Measurements from ENCODE around the gene SMG7.

- TF ChIP-seq CTCF (conservative IDR thresholded peaks at IDR 0.05) (no peak), EZH2 (IDR thresholded peaks at IDR 0.05; ENCODE audit: low read depth) (no peak)
Observed at GRCh38 chr1:183584147-183584546, 111.8 kb downstream of the SMG7 start.

Measured in PC-9 (cell line).